Measurements from ENCODE around the gene C1S. TPM values are rescaled to one million over a fixed set of nuclear protein-coding genes. Genes with fewer than 3 reads are reported as not detected.
A peak's percentile ranks its signal among the peaks of the same experiment; 100 is the strongest.
"Not testable (repeated sequence)": the region's sequence is repeated elsewhere in the genome, so short reads cannot be mapped to it uniquely, and the experiment has no call there.

Gene C1S
- total RNA-seq, 1 donor from 2014 or later = 662 TPM

- ATAC-seq (no peak), DNase-seq (ENCODE audit: low spot score) (peak; percentile 55)
- intact Hi-C loops (cut with DNase I) = no loop called here
Observed at GRCh38 chr12:7096006-7096932, 35.8 kb downstream of the C1S start.

GRCh38 chr12:7096979-7097378, 36.5 kb downstream of the C1S start:
- DNase-seq (ENCODE audit: low spot score) (peak; percentile 61), ATAC-seq (no peak)
- intact Hi-C loops (cut with DNase I) = no loop called here

- no peak for ATAC-seq
- peak; percentile 46 for DNase-seq (ENCODE audit: low spot score)
- intact Hi-C loops (cut with DNase I) = no loop called here
Observed at GRCh38 chr12:7099290-7099996, 38.9 kb downstream of the C1S start.

GRCh38 chr12:7100239-7100638, 39.7 kb downstream of the C1S start:
- intact Hi-C loops (cut with DNase I) = no loop called here
- ATAC-seq (no peak), DNase-seq (ENCODE audit: low spot score) (peak; percentile 28)

- intact Hi-C loops (cut with DNase I) = no loop called here
- DNase-seq (ENCODE audit: low spot score) = peak; percentile 18
Observed at GRCh38 chr12:7101047-7101693, 40.7 kb downstream of the C1S start.

GRCh38 chr12:7101694-7102131, 41.2 kb downstream of the C1S start:
- ATAC-seq (peak; percentile 55), DNase-seq (ENCODE audit: low spot score) (peak; percentile 60)
- intact Hi-C loops (cut with DNase I) = no loop called here

More at GRCh38 chr12:7101047-7101693, 40.7 kb downstream of the C1S start:
- ATAC-seq = peak; percentile 26

GRCh38 chr12:7102582-7102981, 42.1 kb downstream of the C1S start:
- intact Hi-C loops (cut with DNase I) = no loop called here
- DNase-seq (ENCODE audit: low spot score) = peak; percentile 7
- ATAC-seq = no peak

GRCh38 chr12:7103837-7104584, 43.5 kb downstream of the C1S start:
- intact Hi-C loops (cut with DNase I) = no loop called here
- ATAC-seq (no peak), DNase-seq (ENCODE audit: low spot score) (peak; percentile 47)

- ATAC-seq (no peak), DNase-seq (ENCODE audit: low spot score) (no peak)
- intact Hi-C loops (cut with DNase I) = no loop called here
Observed at GRCh38 chr12:7106082-7106481, 45.6 kb downstream of the C1S start.

GRCh38 chr12:7107181-7107580, 46.7 kb downstream of the C1S start:
- peak; percentile 26 for DNase-seq (ENCODE audit: low spot score)
- ATAC-seq; intact Hi-C loops (cut with DNase I): not testable (repeated sequence)

- intact Hi-C loops (cut with DNase I) = no loop called here
- DNase-seq (ENCODE audit: low spot score) (peak; percentile 38), ATAC-seq (peak; percentile 59)
Observed at GRCh38 chr12:7107636-7108002, 47.1 kb downstream of the C1S start.

GRCh38 chr12:7108003-7108795, 47.7 kb downstream of the C1S start:
- peak; percentile 86 for DNase-seq (ENCODE audit: low spot score)
- peak; percentile 90 for ATAC-seq
- intact Hi-C loops (cut with DNase I) = no loop called here

GRCh38 chr12:7108796-7109571, 48.5 kb downstream of the C1S start, which contains the start of gene C1RL:
Gene C1RL (minus strand): TSS chr12:7109214. CDS start chr12:7109180, 34 bp downstream.
- intact Hi-C loops (cut with DNase I) = no loop called here
- peak; percentile 97 for DNase-seq (ENCODE audit: low spot score)
- ATAC-seq = peak; percentile 91

- DNase-seq (ENCODE audit: low spot score) (peak; percentile 59), ATAC-seq (no peak)
- intact Hi-C loops (cut with DNase I) = no loop called here
Observed at GRCh38 chr12:7109572-7109920, 49.0 kb downstream of the C1S start.

GRCh38 chr12:7110661-7111060, 50.1 kb downstream of the C1S start:
- peak; percentile 53 for DNase-seq (ENCODE audit: low spot score)
- intact Hi-C loops (cut with DNase I) = loop anchor here (10.0 kb wide), 1 partner anchor 146 kb away; no protein-coding TSS in a partner anchor
- no peak for ATAC-seq

- ATAC-seq (no peak), DNase-seq (ENCODE audit: low spot score) (peak; percentile 44)
- intact Hi-C loops (cut with DNase I) = loop anchor here (10.0 kb wide), 1 partner anchor 147 kb away; no protein-coding TSS in a partner anchor
Observed at GRCh38 chr12:7112041-7112440, 51.5 kb downstream of the C1S start.

- no peak for ATAC-seq
- DNase-seq (ENCODE audit: low spot score) = peak; percentile 59
- intact Hi-C loops (cut with DNase I) = loop anchor here (10.0 kb wide), 1 partner anchor 149 kb away; no protein-coding TSS in a partner anchor
Observed at GRCh38 chr12:7113389-7113871, 52.9 kb downstream of the C1S start.

All from sciatic nerve (tissue), 2 donors.